Suprapubic skin (tissue), 4 donors: ENCODE results near the gene PACS1. TPM values are rescaled to one million over a fixed set of nuclear protein-coding genes. Genes with fewer than 3 reads are reported as not detected.

Experiments used
- DNase-seq, 2 donors: peaks; one replicate each; pipeline ENCODE4 v3.0.0-alpha.2; 2019; ENCODE audit warnings: low spot score in 2 of 2
- H3K27ac ChIP-seq: fragments of 200-600 bp; sonication (generic); one replicate; pipeline ENCODE4 v1.5.1; 2019
- H3K27me3 ChIP-seq: fragments of 200-600 bp; sonication (generic); one replicate; pipeline ENCODE4 v1.5.1; 2019
- H3K36me3 ChIP-seq: fragments of 200-600 bp; sonication (generic); one replicate; pipeline ENCODE4 v1.5.1; 2019
- H3K4me1 ChIP-seq: fragments of 200-600 bp; sonication (generic); one replicate; pipeline ENCODE4 v1.5.1; 2019
- H3K4me3 ChIP-seq: fragments of 200-600 bp; sonication (generic); one replicate; pipeline ENCODE4 v1.5.1; 2019; ENCODE audit warnings: mild to moderate bottlenecking
- H3K9me3 ChIP-seq: fragments of 200-600 bp; sonication (generic); one replicate; pipeline ENCODE4 v1.5.1; 2019
- EP300 ChIP-seq: sonication (generic); formaldehyde crosslinking; IDR thresholded peaks from one replicate; pipeline ENCODE4 v1.6.1; 2017; ENCODE audit warnings: antibody characterized with exemption
- POLR2A ChIP-seq, 2 donors: fragments of 450-650 bp; IDR thresholded peaks; one replicate each; pipeline ENCODE4 v1.6.1; 2017; ENCODE audit warnings: antibody characterized with exemption in 2 of 2, mild to moderate bottlenecking in 2 of 2, moderate library complexity in 2 of 2
- POLR2AphosphoS5 ChIP-seq, 3 donors: sonication (generic); formaldehyde crosslinking; IDR thresholded peaks; one replicate each; pipeline ENCODE4 v1.6.1; 2017; ENCODE audit warnings: antibody characterized with exemption in 3 of 3
- WGBS: methylation state at CpG from one replicate; pipeline ENCODE4 v1.1.5; 2018; 5-methylcytosine and 5-hydroxymethylcytosine counted together
- total RNA-seq, 4 donors: library from RNA; depleted of rRNA; stranded (reverse); fragments of >200 nt; gene quantifications; one replicate each; pipeline ENCODE4 v1.1.0, GENCODE V29; 2016
- TF ChIP-seq, protein P1 (sequence below), 2 donors: fragments of 200-600 bp in 1 of 2; fragments of 450-650 bp in 1 of 2; sonication (generic) in 1 of 2; IDR thresholded peaks; one replicate each; pipeline ENCODE4 v1.5.1; 2016 to 2019; ENCODE audit warnings: antibody characterized with exemption in 2 of 2, mild to moderate bottlenecking in 1 of 2, moderate library complexity in 1 of 2

PACS1 gene
- total RNA-seq, 4 donors from 2014 or later: 30.5 to 78.6 (median 41.8) TPM

DNA sequence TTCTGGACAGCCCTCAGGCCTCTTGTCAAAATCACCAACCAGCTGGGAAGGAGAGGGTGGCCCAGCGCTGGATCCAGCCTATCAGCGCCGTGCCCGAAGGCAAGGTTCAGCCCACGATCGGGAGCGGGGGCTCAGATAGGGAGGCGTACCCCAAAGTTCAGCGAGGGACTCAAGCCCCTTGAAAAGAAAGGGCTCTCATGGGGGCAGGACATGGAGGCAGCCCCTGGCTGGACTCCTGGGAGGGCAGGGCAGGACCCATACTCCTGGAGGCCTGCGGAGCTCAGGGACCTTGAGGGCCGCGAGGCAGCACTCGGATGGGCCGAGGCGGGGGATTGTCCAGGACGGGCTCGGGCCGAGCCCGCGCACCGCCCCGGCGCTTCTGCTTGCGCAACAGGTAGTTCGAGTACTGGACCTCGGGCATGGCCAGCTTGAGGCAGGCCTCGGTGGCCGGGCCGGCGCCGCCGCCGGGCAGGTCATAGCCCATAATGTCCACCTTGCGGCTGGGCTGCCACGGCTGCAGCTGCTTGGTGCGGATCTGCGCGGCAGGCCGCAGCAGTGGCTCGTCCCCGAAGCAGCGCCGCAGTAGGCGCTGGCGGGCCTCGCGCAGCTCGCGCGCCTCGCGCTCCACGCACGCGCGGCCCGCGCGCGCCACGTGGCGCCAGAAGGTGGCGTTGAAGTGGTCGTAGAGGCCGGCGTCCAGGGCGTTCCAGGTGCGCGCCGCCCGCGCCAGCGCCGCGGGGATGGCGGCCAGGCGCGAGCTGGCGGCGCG, 27.7 kb upstream of the PACS1 start:
- no peak for DNase-seq
- peaks cover 6% of the 10 kb centered on the region for H3K4me1 ChIP-seq
- H3K27ac ChIP-seq: no peak overlapping the region
- H3K4me3 ChIP-seq: no peak overlapping the region
- H3K9me3 ChIP-seq: no peaks in the 10 kb centered on the region
- no peak for TF ChIP-seq EP300
- no peak for TF ChIP-seq POLR2AphosphoS5 (IDR thresholded peaks at IDR 0.05)
- no peak for TF ChIP-seq POLR2A (IDR thresholded peaks at IDR 0.05)
- TF ChIP-seq, protein P1, sequence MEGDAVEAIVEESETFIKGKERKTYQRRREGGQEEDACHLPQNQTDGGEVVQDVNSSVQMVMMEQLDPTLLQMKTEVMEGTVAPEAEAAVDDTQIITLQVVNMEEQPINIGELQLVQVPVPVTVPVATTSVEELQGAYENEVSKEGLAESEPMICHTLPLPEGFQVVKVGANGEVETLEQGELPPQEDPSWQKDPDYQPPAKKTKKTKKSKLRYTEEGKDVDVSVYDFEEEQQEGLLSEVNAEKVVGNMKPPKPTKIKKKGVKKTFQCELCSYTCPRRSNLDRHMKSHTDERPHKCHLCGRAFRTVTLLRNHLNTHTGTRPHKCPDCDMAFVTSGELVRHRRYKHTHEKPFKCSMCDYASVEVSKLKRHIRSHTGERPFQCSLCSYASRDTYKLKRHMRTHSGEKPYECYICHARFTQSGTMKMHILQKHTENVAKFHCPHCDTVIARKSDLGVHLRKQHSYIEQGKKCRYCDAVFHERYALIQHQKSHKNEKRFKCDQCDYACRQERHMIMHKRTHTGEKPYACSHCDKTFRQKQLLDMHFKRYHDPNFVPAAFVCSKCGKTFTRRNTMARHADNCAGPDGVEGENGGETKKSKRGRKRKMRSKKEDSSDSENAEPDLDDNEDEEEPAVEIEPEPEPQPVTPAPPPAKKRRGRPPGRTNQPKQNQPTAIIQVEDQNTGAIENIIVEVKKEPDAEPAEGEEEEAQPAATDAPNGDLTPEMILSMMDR (IDR thresholded peaks at IDR 0.05): no peak
- WGBS: 95% methylated on average over 58 of the region's 81 CpGs
- no peaks in the 10 kb centered on the region for H3K36me3 ChIP-seq
- no peaks in the 10 kb centered on the region for H3K27me3 ChIP-seq

DNA sequence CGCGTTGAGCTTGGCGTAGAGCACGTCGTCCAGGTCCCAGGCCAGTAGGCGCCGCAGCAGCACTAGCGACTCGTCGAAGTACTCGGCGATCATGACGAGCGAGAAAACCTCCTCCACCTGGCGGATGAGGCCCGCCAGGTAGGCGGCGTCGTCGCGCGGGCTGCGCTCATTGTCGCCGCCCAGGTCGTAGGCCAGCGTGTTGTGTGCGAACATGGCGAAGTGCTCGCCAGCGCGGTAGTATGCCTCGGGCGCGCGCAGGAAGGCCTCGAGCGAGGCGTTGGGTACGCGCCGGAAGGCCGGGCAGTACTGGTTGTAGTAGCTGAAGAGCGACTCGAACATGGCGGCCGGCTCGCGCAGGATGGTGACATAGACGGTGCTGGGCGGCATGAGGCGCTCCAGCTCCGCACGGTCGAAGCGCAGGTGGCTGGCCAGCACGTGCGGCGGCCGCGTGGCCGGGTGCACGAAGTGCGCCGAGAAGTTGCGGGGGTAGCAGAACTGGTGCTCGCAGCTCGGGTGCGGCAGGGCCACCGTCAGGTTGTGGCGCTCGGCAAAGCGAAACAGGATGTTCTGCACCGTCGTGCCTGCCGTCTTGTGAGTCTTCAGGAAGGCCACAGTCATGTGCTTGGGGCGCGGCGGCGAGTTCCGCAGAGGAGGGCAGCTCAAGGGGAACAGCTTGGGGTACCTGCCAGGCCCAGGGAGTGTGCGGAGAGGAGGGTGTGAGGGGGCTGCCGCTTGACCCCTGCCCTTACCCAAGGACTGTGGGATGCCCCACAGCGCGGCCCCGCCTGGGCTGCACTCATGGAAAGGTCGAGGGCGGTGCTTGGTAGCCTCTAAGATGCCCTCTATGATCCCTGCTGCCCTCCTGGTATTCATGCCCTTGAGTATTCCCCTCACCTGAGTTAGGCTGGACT, 26.8 kb upstream of the PACS1 start:
- DNase-seq: no peak
- WGBS: 95% methylated on average over 87 of the region's 88 CpGs
- H3K4me1 ChIP-seq: peaks cover 6% of the 10 kb centered on the region
- TF ChIP-seq, protein P1 (IDR thresholded peaks at IDR 0.05): no peak
- no peak for TF ChIP-seq EP300
- TF ChIP-seq POLR2AphosphoS5 (IDR thresholded peaks at IDR 0.05): no peak
- TF ChIP-seq POLR2A (IDR thresholded peaks at IDR 0.05): no peak
- no peak overlapping the region for H3K4me3 ChIP-seq
- no peak overlapping the region for H3K27ac ChIP-seq
- H3K9me3 ChIP-seq: no peaks in the 10 kb centered on the region
- H3K36me3 ChIP-seq: no peaks in the 10 kb centered on the region
- peaks cover 5% of the 10 kb centered on the region for H3K27me3 ChIP-seq

DNA sequence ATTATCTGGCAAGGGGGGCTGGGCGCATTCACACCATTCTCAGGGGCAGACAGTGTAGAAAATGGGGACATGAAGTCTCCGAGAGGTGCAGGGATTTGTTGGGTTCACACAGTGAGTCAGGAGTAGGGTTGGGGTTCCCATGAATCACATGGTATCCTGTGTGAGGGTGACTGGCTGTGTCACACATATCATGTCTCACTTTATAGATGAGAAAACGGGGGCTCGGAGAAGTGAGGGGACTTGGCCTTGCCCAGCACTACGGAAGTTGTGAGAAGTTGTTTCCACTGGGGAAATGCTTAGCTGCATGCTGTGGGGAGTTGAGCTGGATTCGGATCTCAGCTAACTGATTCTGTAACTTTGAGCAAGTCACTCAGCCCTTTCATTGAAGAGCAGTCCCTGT, 25.3 kb upstream of the PACS1 start:
- Histone ChIP-seq H3K4me1 (peaks cover 6% of the 10 kb centered on the region), H3K4me3 (no peak overlapping the region), H3K9me3 (no peaks in the 10 kb centered on the region), H3K27ac (no peak overlapping the region), H3K27me3 (peaks cover 20% of the 10 kb centered on the region), H3K36me3 (no peaks in the 10 kb centered on the region)
- no peak for DNase-seq
- 63% methylated on average over 6 of the region's 6 CpGs for WGBS
- TF ChIP-seq EP300 (no peak), POLR2A (IDR thresholded peaks at IDR 0.05) (no peak), POLR2AphosphoS5 (IDR thresholded peaks at IDR 0.05) (no peak)
- TF ChIP-seq, protein P1 (IDR thresholded peaks at IDR 0.05): no peak

DNA sequence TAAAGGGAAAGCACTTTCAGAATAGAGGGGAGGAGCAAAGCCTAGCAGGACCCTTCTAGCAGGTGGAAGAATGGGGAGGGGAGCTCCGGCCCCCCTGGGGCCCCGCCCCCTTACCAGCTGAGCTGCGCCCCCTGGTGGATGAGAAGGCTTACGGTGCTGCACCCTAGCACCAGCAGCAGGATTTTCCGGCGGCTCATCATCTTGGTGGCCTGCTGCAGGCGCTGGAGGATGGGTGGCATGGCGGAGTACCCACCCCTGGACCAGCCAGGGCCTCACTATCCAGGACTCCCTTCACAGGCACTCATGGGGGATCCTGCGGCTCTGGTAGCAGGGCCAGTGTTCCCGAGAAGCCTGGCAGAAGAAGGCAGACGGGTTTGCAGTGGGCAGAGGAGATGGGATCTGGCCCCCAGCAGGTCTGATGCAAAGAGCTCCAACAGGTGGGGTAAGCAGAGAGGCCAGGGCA, 24.9 kb upstream of the PACS1 start:
- peak in 1 of 2 donors; percentile 85 for DNase-seq
- no peak overlapping the region for H3K4me3 ChIP-seq
- H3K4me1 ChIP-seq: peaks cover 6% of the 10 kb centered on the region
- no peaks in the 10 kb centered on the region for H3K36me3 ChIP-seq
- 0% methylated on average over 2 of the region's 11 CpGs for WGBS
- peaks cover 20% of the 10 kb centered on the region for H3K27me3 ChIP-seq
- no peaks in the 10 kb centered on the region for H3K9me3 ChIP-seq
- no peak overlapping the region for H3K27ac ChIP-seq
- TF ChIP-seq POLR2AphosphoS5 (IDR thresholded peaks at IDR 0.05): no peak
- TF ChIP-seq, protein P1 (IDR thresholded peaks at IDR 0.05): peak; percentile 84 to 93

DNA sequence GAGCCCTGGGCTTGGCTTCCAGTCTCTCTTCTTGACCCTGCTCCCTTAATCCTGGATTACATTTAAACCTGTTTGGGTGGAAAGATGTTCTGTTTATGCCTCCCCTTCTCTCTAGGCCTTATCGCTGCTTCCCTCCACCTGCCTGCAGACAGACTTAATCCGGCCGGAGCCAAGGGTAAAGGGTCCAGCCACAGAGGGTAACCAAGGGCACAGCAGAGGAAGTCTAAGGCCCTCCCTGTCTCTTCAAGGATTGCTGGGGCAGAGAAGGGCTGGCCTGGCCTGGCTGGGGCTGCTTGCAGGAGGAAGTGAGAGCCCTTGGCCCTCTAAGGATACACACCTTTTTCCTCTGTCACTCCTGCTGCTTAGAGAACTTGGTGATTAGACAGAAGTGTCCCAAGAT, 23.2 kb upstream of the PACS1 start:
- Histone ChIP-seq H3K27me3 (peaks cover 20% of the 10 kb centered on the region), H3K4me1 (peaks cover 13% of the 10 kb centered on the region), H3K9me3 (no peaks in the 10 kb centered on the region), H3K27ac (no peak overlapping the region), H3K4me3 (no peak overlapping the region), H3K36me3 (no peaks in the 10 kb centered on the region)
- TF ChIP-seq, protein P1 (IDR thresholded peaks at IDR 0.05): no peak
- no peak for TF ChIP-seq EP300
- no peak for TF ChIP-seq POLR2AphosphoS5 (IDR thresholded peaks at IDR 0.05)
- TF ChIP-seq POLR2A (IDR thresholded peaks at IDR 0.05): no peak
- no peak for DNase-seq
- 95% methylated on average over 3 of the region's 3 CpGs for WGBS
